ENCODE data around the gene BMPR1B.

Gene BMPR1B

GRCh38 chr4:95181243-95181995, 423.7 kb downstream of the BMPR1B start:
- DNase-seq = peak in 16 of 58 donors; percentile 7 to 39 (median 14)

DNA sequence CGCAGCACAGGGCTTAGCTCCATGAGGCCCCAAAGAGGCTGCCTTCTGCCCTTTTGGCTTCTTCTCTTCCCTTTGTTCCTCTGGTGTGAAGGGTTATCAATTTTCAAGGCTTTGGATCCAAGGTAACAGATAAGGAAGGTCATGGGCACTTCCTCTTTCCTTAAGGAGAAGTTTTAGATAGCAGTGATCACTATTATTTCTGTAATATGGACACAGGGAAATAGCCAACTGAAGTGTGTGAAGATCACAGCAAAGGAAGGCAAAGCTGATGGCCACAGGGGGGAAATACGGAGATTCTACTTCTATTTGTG, 424.2 kb downstream of the BMPR1B start:
- DNase-seq = no peak

- no peak for DNase-seq
These were observed 426.1 kb downstream of the BMPR1B start for GRCh38 chr4:95183656-95184408.

DNA sequence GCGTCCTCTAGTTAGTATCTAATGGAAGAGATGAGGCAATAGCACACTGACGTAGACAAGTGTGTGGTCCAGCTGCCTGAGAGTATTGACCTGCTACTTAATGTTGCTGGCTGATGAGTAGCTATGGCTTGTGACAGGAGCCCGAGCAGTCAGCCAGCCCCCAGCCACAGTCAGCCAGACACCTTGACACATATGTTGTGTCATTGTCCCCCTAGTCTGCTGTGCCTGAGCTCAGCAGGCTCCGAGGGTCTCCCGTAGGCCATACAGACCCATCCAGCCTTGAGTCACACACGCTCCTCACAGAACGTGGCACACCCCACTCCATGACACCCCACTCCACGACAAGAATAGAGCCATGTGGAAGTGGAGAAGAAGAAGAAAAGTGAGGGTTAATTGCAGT, 428.9 kb downstream of the BMPR1B start:
- DNase-seq = no peak

DNA sequence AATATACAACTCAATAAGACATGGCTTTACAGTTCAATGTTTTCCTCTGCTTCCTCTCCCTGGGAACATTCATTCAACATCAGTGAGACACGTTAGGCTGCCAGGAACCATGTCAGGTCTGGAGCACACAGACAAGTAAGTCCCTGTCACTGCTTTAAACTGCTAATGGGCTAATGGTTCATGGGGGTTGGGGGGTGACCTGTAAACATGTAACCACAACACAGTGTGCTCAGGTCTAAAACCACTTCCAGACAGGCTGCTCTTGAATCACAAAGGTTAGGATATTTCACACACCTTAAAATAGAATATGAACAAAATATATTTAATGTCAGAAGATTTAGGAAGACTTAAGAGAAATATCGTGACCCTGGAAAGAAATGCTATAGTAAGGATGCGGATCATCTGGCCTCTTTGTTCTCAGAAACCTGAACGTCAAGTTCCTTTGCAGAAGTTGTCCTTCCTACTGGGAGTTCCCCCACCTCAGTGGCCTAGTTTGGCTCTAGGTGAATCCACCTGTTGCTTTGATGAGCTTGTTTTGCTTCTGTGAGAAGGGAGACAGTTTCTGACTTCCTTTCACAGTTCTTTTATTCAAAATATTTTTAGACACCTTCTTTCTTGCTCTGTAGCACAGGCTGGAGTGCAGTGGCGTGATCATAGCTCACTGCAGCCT, 431.1 kb downstream of the BMPR1B start:
- no peak for DNase-seq

DNA sequence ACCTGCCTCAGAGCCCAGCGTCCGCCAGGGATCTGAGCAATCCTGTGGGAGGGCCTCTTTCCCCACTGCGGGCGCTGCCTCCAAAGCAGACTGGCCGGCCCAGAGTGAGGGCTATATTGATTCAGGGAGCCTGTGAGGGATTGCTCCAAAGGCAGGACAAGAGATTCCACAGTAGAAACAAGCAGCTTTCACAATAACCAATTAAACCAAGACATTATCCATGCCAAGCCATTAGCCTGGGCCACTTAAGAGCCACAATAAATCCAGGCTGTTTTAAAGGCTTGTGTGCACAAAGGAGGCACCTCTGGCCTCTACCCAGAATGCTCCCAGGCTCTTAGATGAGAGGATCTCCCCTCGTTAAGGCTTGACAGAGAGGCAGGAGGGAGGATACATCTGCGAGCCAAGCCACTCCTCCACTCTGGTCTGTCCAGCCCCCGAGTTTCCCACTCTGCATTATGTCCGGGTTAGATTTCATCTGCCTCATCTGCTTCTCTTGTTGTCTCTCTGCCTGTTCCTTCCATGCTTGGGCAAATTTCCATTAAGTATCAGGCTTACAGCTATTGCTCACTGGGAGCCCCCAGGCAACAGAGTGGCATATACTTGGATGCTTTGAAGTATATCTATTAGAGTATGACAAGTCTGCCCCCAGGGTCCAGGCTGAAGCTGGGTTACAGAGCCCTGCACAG, 433.1 kb downstream of the BMPR1B start:
- DNase-seq = peak in 41 of 58 donors; percentile 11 to 84 (median 52)

DNA sequence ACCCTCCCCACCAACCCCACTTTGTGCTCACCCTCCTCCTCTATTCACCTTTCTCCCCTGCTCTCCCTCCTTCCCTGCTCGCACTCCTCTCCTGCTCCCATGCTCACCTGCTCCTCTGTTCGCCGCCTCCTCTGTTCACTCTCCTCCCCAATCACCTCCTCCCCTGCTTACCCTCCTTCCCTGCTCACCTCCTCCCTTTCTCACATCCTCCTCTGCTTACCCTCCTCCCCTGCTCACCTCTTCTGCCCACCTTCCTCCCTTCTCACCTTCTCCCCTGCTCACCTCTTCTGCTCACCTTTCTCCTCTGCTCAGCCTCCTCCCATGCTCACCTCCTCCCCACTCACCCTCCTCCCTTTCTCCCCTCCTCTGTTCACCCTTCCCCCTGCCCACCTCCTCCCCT, 433.8 kb downstream of the BMPR1B start:
- DNase-seq = no peak

- peak in 22 of 58 donors; percentile 13 to 65 (median 39) for DNase-seq
These were observed 435.9 kb downstream of the BMPR1B start for GRCh38 chr4:95193391-95194224.

- no peak for DNase-seq
These were observed 439.6 kb downstream of the BMPR1B start for GRCh38 chr4:95197353-95197752.

DNA sequence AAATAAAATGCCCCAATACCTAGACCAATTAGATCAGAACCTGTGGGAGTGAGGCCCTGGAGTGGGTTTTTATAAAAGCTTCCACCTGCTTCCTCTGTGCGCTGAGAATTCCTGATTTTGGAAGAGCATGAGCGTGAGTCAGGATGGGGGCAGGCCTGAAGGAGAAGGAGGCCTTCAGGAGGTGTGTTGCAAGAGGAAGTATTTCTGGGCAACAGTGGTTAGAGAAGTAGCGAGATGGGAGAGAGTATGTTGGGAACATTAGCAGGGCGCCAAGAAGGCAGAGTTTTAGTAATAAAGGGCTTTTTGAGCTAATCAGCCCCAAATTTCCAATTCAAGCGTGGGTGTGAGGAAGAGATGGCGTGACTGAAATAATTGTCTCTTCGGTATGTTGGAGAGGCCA, 441.2 kb downstream of the BMPR1B start:
- no peak for DNase-seq

- peak in 13 of 58 donors; percentile 8 to 52 (median 23) for DNase-seq
These were observed 446.6 kb downstream of the BMPR1B start for GRCh38 chr4:95204267-95204844.

- peak in 4 of 58 donors; percentile 24 to 44 (median 26) for DNase-seq
These were observed 447.1 kb downstream of the BMPR1B start for GRCh38 chr4:95204873-95205272.
